Measurements from ENCODE around the gene PLBD2.

Gene PLBD2

DNA sequence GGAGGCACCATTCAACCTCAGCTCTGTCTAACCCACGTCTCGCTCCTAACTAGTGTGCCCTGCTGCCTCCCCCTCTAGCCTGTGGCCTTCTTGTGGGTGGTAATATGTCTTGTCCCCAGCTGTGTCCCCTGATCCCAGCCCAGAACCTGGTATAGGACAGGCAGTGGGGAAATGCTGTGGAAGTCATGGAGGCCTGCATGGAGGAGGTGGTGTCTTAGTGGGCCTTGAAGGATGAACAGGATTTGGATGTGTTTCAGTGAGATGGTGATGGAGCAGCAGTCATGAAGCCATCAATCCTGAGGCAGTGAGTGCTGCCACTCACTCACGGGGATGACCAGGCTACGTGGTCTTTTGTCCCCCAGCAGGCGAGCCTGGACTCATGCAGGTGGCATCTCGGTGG is 13.4 kb downstream of the PLBD2 start:
- DNase-seq = no peak

DNA sequence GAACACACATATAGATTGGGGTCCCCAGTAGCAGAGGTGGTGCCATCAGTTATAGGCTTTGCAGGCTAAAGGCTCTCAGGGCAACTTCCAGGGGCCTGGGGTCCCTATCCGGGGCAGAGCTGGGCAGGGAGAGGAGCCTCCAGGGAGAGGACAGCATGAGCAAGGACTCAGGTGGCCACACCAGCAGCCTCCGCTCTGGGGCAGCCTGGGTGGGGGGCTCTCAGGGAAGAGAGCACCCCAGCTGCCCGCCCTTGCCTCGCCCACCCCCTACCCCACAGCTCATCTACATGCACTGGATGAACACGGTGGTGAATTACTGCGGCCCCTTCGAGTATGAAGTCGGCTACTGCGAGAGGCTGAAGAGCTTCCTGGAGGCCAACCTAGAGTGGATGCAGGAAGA is 14.0 kb downstream of the PLBD2 start:
- no peak for DNase-seq

DNA sequence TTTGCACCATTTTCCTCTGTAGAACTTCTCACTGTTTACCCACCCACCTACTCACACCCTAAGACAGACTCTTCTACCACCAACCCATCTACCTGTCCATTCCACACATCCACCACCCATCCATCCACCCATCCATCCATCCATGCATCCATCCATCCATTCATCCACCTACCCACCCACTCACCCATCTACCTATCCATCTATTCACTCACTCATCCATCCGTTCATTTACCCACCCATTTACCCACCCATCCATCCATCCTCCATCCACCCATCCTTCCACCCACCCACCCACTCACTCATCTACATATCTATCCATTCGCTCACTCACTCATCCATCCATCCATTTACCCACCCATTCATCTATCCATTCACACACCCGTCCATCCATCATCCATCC is 15.1 kb downstream of the PLBD2 start:
- DNase-seq = no peak

DNA sequence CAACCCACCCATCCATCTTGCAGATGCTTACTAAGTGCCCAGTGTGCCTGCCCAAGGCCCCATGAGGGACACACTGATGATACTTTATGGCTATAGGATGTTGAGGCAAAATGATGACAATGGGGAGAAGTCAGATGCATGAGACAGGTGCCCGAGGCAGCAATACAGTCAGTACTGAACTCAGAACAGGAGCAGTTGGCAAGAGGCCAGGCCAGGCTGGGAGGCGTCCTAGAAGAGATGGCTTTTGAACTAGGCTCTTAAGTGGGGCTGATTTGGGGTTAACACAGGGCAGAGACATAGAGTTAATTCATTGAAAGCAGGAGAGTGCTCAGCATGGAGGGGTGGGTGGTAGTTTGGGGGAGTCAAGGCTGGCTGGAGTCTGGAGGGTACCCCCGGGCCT is 15.6 kb downstream of the PLBD2 start:
- DNase-seq = no peak

DNA sequence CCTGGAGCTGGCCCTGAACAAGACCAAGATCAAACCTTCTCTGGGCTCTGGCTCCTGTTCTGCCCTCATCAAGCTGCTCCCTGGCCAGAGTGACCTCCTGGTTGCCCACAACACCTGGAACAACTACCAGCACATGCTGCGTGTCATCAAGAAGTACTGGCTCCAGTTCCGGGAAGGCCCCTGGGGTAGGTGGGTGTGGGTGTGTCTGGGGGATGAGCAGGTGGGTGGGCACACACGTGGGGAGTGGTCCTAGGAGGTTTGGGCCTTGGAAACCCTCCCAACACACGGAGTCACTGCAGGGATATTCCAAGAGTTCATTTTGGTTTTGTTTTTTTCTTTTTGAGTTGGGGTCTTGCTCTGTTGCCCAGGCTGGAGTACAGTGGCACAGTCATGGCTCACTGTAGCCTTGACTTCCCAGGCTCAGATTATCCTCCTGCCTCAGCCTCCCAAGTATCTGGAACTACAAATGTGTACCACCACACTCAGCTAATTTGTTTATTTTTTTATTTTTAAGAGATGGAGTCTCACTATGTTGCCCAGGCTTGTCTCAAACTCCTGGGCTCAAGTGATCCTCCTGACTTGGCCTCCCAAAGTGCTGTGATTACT is 16.5 kb downstream of the PLBD2 start:
- DNase-seq = no peak

DNA sequence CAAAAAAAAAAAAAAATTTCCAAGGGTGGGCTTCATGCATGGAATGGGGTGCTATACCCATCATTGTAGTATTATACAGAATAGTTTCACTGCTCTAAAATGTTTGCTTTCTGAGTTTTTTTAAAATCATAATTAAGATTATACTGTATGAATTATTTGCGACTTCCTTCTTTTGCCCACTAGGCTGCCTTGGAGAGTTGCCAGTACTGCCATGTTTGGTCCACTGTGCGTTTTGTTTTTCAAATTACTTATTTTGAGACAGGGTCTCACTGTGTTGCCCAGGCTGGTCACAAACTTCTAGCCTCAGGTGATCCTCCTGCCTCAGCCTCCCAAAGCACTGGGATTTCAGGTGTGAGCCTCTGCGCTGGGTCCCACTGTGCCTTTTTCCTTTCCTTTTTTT is 19.9 kb downstream of the PLBD2 start:
- DNase-seq = no peak

DNA sequence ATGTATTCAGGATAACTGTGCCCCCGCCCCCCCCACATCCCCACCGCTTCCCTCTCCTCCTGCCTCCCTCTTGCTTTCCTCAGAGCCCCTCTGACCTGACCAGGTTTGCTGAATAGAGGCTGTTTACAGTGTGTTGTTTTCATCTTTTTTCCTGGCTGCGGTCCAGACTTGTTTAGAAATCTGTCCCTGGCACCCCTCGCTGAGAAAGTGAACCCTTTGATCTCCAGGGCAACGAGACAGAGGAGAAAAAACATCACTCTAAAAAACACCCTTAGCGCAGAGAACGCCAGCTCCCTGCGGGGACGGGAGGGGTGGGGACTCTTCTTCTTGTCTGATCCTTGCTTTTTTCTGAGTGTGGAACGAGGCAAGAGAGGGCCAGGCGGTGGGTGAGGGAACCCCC is 22.8 kb downstream of the PLBD2 start:
- no peak for DNase-seq

DNA sequence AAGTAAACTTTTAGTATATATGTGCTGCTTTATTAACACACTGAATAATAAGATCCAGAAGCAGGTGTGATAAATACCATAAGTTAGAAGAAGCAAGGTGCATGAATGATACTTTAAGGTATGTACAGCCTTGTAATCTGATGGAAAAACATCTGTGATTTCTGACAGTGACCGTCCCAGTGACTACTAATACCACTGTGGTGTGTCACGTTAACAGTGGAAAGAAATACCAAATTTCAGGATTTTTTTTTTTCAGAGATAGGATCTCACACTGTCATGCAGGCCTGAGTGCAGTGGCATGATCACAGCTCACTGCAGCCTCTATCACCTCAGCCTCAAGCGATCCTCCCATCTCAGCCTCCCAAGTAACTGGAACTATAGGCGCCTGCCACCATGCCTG is 23.8 kb downstream of the PLBD2 start:
- no peak for DNase-seq

DNA sequence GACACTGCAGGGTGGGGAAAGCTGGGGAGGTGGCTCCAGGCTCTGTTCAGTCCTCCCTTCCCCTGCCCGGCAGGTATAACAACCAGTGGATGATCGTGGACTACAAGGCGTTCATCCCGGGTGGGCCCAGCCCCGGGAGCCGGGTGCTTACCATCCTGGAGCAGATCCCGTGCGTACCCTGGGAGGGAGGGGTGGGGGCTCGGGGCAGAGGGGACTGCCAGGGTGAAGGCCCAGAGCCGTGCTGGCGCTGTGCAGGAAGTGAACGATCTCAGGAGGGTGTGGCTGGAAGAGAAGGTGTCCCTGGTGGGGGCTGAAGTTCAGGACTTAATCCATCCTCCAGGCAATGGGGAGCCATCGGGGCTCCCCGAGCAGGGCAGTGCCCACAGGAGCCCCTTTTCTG is 26.4 kb downstream of the PLBD2 start:
- DNase-seq = no peak

DNA sequence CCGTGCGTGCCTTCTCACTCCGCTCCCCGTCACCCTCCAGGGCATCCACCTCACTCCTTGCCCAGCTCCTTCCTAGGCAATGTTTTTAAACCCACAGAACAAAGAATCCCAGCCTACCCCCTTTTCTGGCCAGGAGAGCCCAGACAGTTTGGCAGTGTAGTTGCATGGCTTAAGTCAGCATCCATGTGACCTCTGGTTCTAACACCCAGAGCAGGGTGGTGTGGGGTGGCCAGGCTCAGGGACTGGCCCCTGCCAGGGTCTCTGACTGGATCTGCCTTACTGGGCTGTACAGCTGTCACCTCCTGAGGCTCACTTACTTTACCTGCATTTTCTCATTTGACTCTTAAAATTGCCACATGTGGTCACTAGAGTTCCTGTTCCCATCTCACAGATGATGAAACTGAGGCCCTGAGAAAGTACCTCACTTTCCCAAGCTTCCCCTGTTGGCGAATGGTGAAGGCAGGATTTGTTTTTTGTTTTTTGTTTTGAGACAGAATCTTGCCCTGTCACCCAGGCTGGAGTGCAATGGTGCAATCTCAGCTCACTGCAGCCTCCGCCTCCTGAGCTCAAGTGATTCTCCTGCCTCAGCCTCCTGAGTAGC is 27.0 kb downstream of the PLBD2 start:
- DNase-seq = no peak

DNA sequence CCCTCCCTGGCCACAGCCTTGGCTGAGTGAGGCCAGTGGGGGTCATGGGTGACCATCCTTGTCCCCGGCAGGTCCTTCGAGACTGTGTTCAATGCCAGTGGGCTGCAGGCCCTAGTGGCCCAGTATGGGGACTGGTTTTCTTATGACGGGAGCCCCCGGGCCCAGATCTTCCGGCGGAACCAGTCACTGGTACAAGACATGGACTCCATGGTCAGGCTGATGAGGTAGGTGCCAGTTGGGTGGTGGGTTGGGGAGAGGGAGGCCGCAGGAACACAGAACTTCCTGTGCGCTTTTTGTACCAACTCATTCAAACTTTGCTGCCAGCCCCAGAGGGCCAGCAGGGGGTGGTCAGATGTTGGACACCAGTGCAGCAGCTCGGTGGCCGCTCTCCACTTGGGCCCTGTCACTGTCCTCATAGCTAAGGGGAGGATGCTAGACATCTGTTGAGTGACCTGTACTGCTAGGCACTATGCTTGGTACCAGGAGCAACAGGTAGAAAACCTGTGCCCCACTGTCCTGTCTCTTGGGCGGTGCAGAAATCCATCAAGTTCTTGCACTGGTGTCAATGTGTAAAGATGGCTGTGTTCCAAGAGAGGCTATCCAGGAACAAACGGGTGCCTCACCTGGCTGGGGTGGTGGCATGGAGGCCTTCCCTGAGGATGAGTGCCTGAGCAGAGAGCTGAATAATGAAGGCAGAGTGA is 28.6 kb downstream of the PLBD2 start:
- no peak for DNase-seq

DNA sequence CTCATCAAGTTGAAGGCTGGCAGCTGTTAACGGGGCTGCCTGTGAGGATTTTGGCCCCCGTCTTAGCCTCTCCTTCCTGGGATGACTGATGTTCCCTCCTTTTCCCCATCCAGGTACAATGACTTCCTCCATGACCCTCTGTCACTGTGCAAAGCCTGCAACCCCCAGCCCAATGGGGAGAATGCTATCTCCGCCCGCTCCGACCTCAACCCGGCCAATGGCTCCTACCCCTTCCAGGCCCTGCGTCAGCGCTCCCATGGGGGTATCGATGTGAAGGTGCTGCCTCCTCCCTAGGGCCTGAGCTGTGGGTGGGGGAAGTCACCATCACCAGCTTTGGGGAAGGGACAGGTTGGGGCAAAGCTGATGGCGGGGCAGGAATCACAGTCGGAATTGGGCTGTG is 29.2 kb downstream of the PLBD2 start:
- no peak for DNase-seq

DNA sequence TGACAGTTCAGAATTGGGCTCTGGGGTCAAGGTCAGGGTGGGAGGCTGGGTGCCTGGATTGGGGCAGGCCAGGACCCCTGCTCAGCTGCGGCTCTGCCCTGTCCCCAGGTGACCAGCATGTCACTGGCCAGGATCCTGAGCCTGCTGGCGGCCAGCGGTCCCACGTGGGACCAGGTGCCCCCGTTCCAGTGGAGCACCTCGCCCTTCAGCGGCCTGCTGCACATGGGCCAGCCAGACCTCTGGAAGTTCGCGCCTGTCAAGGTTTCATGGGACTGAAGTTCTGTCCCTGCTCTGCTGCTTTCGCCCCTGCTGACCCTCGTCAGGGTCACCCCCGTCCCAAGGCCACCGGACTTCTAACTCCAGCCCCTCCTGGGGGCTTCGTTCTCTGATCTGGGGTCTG is 30.0 kb downstream of the PLBD2 start:
- no peak for DNase-seq

DNA sequence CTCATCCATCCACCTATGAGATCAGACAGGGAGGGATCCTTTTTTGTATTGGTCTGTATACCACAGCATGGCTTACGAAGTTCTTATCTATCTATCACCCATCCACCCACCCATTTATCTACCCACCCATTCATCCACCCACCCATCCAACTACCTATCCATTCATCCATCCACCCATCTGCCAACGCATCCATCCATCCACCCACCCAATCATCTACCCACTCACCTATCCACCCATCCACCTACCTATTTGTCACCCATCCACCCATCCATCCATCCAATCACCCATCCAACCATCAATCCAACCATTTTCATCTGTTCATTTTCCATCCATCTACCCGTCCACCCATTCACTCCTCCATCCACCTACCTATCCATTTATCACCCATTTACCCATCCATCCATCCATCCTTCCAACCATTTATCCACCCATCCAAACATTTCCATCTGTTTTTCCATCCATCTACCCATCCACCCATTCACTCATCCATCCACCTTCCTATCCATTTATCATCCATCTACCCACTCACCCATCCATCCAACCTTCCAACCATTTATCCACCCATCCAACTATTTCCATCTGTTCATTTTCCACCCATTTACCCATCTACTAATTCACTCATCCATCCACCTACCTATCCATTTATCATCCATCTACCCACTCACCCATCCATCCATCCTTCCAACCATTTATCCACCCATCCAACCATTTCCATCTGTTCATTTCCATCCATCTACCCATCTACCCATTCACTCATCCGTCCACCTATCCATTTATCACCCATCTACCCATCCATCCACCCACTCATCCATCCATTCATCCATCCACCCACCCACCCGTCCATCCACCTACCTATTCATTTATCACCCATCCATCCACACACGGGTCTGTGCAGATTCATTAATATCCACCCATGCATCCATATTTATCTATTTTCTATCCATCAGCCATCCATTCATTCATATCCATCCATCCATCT is 32.0 kb downstream of the PLBD2 start:
- DNase-seq = no peak

DNA sequence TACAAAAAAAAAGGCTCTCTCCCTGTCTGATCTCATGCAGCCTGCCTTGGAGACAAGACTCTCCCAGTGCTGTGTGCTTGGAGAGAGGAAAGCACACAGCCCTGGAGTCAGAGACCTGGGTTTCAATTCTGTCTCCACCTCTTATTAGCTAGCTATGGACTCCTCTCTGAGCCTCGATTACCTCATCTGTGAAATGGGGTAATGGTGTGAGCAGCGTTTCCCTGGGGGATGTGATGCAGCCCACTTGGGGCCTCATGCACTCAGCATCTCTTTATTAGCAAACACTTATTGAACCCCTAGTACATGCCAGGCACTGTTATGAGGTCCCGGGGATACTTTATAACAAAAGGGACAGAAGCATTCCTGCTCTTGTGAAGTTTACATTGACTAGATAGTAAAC is 32.8 kb downstream of the PLBD2 start:
- no peak for DNase-seq

DNA sequence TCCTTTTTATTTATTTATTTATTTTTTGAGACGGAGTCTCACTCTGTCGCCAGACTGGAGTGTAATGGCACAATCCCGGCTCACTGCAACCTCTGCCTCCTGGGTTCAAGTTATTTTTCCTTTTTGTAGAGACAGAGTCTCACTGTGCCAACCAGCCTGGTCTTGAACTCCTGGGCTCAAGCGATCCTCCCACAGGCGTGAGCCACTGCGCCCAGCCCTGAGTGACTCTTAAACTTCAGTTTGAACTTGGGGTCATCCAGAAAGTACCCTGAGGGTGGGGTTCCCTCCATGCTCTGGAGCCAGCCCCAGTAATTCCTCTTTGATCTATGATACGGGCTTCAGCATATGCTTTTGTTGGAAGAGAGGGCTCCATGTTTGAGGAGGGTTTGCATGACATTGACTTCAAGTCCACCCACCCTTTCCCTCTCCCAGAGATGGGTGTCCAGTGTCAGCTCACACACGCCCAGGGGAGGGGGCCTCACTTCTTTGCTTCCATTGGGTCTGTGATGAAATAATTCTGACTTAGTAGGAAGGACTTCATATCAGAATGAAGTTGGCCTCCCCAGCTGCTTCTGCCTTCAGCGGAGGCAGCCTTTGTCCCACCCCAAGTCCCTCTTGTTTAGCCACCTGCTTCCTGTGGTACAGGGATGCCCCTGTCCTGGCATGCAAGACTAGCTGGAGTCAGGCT is 33.4 kb downstream of the PLBD2 start:
- no peak for DNase-seq

DNA sequence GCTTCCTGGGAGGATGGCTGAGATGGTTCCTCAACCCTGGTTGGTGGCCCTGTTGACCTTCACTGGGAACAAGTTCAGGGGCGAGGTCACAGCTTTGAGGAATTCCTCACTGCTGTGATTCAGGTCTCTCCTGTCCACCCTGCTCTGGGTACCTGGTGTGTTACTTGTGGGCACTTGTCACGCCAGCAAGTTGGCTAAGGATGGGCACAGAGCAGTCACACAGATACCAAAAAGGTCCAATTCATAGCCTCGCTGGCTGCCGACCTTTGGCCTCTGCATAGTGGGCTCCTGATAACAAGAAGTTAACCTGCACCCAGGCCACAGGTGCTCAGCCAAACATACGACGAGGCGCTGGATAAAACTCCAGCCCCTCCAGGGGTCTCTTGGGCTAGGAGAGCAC is 34.1 kb downstream of the PLBD2 start:
- DNase-seq = no peak

DNA sequence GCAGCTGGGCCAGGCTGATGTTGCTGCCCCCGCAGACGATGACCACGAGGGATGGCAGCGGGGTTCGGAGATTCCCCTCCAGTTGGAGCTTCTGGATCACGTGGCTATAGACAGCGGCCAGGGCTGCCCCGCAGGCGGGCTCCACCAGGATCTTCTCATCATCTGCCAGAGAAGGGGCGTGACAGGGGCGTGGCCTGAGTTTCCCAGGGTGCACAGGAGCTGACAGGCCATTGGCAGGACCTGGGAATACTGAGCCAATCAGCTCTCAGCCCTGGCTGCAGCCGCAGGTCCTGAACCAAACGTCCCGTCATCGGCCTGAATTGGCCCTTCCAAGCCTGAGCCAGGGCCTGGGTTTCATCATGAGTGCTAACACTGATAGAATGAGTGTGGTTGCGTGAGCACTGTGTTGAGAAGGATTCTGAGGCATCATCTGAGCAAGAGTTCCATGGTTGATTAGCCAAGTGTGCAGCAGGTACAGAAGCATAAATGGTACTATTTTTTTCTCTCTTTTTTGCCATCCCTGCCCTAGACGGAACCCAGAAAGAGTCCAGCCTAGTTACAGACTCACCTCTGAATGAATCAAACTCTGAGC is 34.7 kb downstream of the PLBD2 start:
- peak; percentile 23 for DNase-seq

DNA sequence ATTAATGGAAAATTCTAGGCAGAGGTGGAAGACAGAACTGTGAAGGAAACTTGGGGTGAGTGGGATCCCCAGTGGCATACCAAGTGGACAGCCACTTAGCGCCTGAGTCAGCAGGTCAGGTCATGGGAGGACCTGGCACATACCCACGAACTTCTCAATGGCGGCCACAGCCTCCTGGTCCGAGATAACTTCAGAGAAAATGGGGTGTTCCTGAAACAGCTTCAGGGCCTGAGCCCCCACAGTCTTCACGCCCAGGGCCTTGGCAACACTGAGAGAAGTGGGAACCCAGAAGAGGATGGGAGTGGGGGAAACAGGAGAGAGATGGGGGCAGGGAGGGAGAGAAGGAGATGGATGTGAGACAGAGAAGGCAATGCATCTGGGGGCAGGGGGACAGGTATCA is 35.4 kb downstream of the PLBD2 start:
- no peak for DNase-seq

DNA sequence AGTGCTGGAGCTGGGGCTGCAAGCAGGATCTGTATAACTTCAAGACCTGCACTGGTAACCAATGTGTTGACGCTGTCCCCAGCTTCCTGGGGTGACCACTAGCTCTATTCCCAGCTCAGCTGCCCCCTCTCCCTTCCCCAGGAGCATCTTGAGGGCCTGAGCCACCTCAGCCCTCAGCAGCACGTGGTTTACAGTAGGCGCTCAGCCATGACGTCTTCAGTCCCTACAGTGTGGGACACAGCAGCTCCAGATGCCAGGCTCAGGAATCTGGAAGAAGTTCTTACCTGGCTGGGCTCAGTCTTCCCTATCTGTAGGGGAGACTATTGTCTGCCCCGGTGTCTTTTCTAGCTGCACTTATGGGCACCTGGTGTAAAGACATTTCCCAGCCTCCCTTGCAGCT is 36.7 kb downstream of the PLBD2 start:
- no peak for DNase-seq

DNA sequence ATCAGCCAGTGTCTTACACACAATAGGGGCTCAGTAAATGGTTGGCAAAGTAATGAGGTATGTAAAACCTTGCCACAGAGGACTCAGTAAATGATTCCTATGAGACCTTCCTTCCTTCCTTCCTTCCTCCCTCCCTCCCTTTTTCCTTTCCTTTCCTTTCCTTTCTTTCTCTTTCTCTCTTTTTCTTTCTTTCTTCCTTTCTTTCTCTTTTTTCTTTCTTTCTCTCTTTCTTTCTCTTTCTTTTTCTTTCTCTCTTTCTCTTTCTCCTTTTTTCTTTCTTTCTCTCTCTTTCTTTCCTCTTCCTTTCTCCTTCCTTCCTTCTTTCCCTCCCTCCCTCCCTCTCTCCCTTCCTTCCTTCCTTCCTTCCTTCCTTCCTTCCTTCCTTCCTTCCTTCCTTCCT is 37.8 kb downstream of the PLBD2 start:
- DNase-seq = no peak

DNA sequence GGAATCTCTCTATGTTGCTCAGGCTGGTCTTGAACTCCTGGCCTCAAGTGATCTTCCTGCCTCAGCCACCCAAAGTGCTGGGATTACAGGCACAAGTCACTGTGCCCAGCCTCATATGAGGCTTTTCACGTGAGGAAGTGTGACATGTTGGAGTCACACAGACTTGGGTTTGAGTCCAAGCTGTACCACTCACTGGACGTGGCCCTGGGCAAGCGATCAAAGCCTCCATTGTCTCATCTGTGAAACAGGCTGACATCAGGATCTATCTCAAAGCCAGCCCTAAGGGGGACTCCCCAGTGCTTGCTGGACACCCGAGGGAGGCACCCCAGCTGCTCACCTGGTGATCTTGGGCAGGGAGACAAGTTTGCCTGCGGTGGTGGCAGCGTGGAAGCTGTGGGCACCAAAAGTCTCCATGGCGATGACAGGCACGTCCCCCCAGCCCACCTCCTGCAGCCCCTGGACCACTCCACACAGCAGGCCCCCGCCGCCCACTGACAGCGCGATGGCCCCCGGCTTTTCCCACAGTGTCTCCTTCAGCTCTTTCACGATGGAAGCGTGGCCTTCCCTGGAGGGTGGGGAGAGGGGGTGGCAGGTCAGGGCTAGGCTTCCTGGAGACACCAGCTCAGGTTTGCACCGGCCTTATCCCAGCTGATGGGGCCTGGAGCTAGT is 38.6 kb downstream of the PLBD2 start:
- no peak for DNase-seq

Data from fibroblast of skin of right biceps (primary cell).